SK-N-SH (cell line): ENCODE results near the gene BFSP2. TPM values are rescaled to one million over a fixed set of nuclear protein-coding genes. Genes with fewer than 3 reads are reported as not detected.

Experiments used
- CTCF ChIA-PET: fragments of 300-600, 350-600 bp; formaldehyde crosslinking; extraction: SDS; loops from one replicate; lab custom pipeline; 2021; lab: Yijun Ruan, JAX
- POLR2A ChIA-PET: fragments of 350-600 bp; sonication (Branson Sonifier 250); formaldehyde crosslinking; extraction: SDS; loops from one replicate; lab custom pipeline; 2020; ENCODE audit warnings: antibody characterized with exemption, inconsistent platforms; lab: Yijun Ruan, JAX
- DNase-seq: peaks from one replicate; pipeline ENCODE4 v3.0.0; 2012
- H2AFZ ChIP-seq: fragments of 200-600 bp; sonication (generic); 2 replicates; pipeline ENCODE4 v1.8.1; 2016; ENCODE audit warnings: antibody characterized with exemption, mild to moderate bottlenecking, low read depth
- H3F3A ChIP-seq: fragments of 200-600 bp; sonication (generic); replicated peaks from 2 replicates; pipeline ENCODE3; 2016; ENCODE audit warnings: antibody characterized with exemption, mild to moderate bottlenecking; ENCODE audit not compliant: insufficient read depth
- H3K27ac ChIP-seq, 2 experiments: fragments of 200-500 bp in 1 of 2; fragments of 200-600 bp in 1 of 2; sonication (Bioruptor generic) in 1 of 2; sonication (generic), shearing (Covaris generic) in 1 of 2; 2 replicates each; pipeline versions ENCODE4 v1.5.1 to v1.6.1; 2014 to 2016; ENCODE audit warnings: low read depth in 2 of 2, inconsistent platforms in 1 of 2, low read length in 1 of 2, mild to moderate bottlenecking in 1 of 2, mixed read lengths in 1 of 2
- H3K27me3 ChIP-seq: fragments of 200-600 bp; sonication (generic), shearing (Covaris generic); 2 replicates; pipeline ENCODE4 v1.6.1; 2016; ENCODE audit warnings: mixed run types; ENCODE audit not compliant: insufficient read depth
- H3K36me3 ChIP-seq, 2 experiments: fragments of 200-500 bp in 1 of 2; fragments of 200-600 bp in 1 of 2; sonication (Bioruptor generic) in 1 of 2; sonication (generic) in 1 of 2; replicated peaks in 1 of 2; 2 replicates each; pipeline versions ENCODE3 to v1.5.1; 2014 to 2016; ENCODE audit warnings: low read length in 1 of 2, mild to moderate bottlenecking in 1 of 2; ENCODE audit not compliant: insufficient read depth in 2 of 2, control insufficient read depth in 1 of 2
- H3K4me1 ChIP-seq, 2 experiments: fragments of 200-500 bp in 1 of 2; fragments of 200-600 bp in 1 of 2; sonication (Bioruptor generic) in 1 of 2; sonication (generic), shearing (Covaris generic) in 1 of 2; 2 replicates each; pipeline versions ENCODE4 v1.5.1 to v1.6.1; 2014 to 2016; ENCODE audit warnings: low read depth in 1 of 2, low read length in 1 of 2, mixed run types in 1 of 2; ENCODE audit not compliant: insufficient read depth in 2 of 2, control insufficient read depth in 1 of 2
- H3K4me2 ChIP-seq: fragments of 200-600 bp; sonication (generic), shearing (Covaris generic); 2 replicates; pipeline ENCODE4 v1.6.1; 2017; ENCODE audit warnings: mixed run types
- H3K4me3 ChIP-seq, 2 experiments: fragments of 200-500 bp in 1 of 2; fragments of 200-600 bp in 1 of 2; sonication (Bioruptor generic) in 1 of 2; sonication (generic), shearing (Covaris generic) in 1 of 2; 2 replicates each; pipeline versions ENCODE4 v1.5.1 to v1.8.1; 2014 to 2016; ENCODE audit warnings: low read depth in 2 of 2, inconsistent platforms in 1 of 2, low read length in 1 of 2, mild to moderate bottlenecking in 1 of 2, mixed read lengths in 1 of 2, moderate library complexity in 1 of 2
- H3K79me2 ChIP-seq: fragments of 200-600 bp; sonication (generic); 2 replicates; pipeline ENCODE4 v1.8.1; 2017; ENCODE audit warnings: mild to moderate bottlenecking; ENCODE audit not compliant: insufficient read depth
- H3K9ac ChIP-seq: fragments of 200-600 bp; sonication (generic); 2 replicates; pipeline ENCODE4 v1.6.1; 2017; ENCODE audit warnings: mixed run types
- H3K9me2 ChIP-seq: fragments of 200-600 bp; sonication (generic); 2 replicates; pipeline ENCODE4 v1.6.1; 2017; ENCODE audit warnings: mixed run types
- H3K9me3 ChIP-seq: fragments of 200-600 bp; sonication (generic); 2 replicates; pipeline ENCODE4 v1.6.1; 2017; ENCODE audit warnings: mixed run types, mild to moderate bottlenecking, moderate library complexity
- H4K20me1 ChIP-seq: fragments of 200-600 bp; sonication (generic); 2 replicates; pipeline ENCODE4 v1.6.1; 2017; ENCODE audit warnings: mild to moderate bottlenecking, mixed run types; ENCODE audit not compliant: insufficient read depth
- CTCF ChIP-seq: fragments of 200-600 bp; sonication (generic); IDR thresholded peaks from 2 replicates; pipeline ENCODE4 v1.6.1; 2017; ENCODE audit warnings: antibody characterized with exemption, mild to moderate bottlenecking, moderate library complexity
- EP300 ChIP-seq, 2 experiments: IDR thresholded peaks; 2 replicates each; pipeline versions ENCODE4 v1.4.0 to v1.6.1; 2012; ENCODE audit warnings: borderline replicate concordance in 1 of 2, low read depth in 1 of 2, low read length in 1 of 2
- FOSL2 ChIP-seq: IDR thresholded peaks from 2 replicates; pipeline ENCODE4 v1.4.0; 2012; ENCODE audit warnings: low read depth, mild to moderate bottlenecking, moderate library complexity, borderline replicate concordance
- FOXJ3 ChIP-seq: sonication (generic); formaldehyde crosslinking; IDR thresholded peaks from 2 replicates; pipeline ENCODE4 v1.5.1; 2020; ENCODE audit warnings: mild to moderate bottlenecking, missing genetic modification reagents
- FOXM1 ChIP-seq: IDR thresholded peaks from 2 replicates; pipeline ENCODE4 v1.4.0; 2012; ENCODE audit warnings: low read depth, mild to moderate bottlenecking
- GATA2 ChIP-seq: sonication (generic); formaldehyde crosslinking; IDR thresholded peaks from 2 replicates; pipeline ENCODE4 v1.5.0; 2020; ENCODE audit warnings: mild to moderate bottlenecking, missing genetic modification reagents
- IRF3 ChIP-seq: fragments of 150-350 bp; IDR thresholded peaks from 2 replicates; pipeline ENCODE4 v1.6.1; 2016; ENCODE audit warnings: mild to moderate bottlenecking, low read depth, low read length
- JUND ChIP-seq: IDR thresholded peaks from 2 replicates; pipeline ENCODE4 v1.4.0; 2012
- MEF2A ChIP-seq: IDR thresholded peaks from 2 replicates; pipeline ENCODE4 v1.4.0; 2012; ENCODE audit warnings: low read depth, borderline replicate concordance
- NFIC ChIP-seq: IDR thresholded peaks from 2 replicates; pipeline ENCODE4 v1.4.0; 2012; ENCODE audit warnings: borderline replicate concordance
- NRF1 ChIP-seq: IDR thresholded peaks from 2 replicates; pipeline ENCODE4 v1.6.1; 2012; ENCODE audit warnings: low read depth, mild to moderate bottlenecking, low read length
- REST ChIP-seq: IDR thresholded peaks from 2 replicates; pipeline ENCODE4 v1.6.1; 2012; ENCODE audit warnings: mild to moderate bottlenecking, low read depth, low read length, moderate library complexity
- SMC3 ChIP-seq: IDR thresholded peaks from 2 replicates; pipeline ENCODE4 v1.6.1; 2012; ENCODE audit warnings: low read depth, low read length, improper control_type of control experiment
- TAF1 ChIP-seq: IDR thresholded peaks from 2 replicates; pipeline ENCODE4 v1.6.1; 2012; ENCODE audit warnings: low read depth, mild to moderate bottlenecking, low read length, moderate library complexity, borderline replicate concordance
- TEAD4 ChIP-seq: IDR thresholded peaks from 2 replicates; pipeline ENCODE4 v1.4.0; 2012; ENCODE audit warnings: mild to moderate bottlenecking, borderline replicate concordance; ENCODE audit not compliant: insufficient read depth
- YY1 ChIP-seq: IDR thresholded peaks from 2 replicates; pipeline ENCODE4 v1.4.0; 2012; ENCODE audit warnings: low read depth, mild to moderate bottlenecking
- WGBS: methylation state at CpG from one replicate; pipeline ENCODE4 v1.1.6; 2017; ENCODE audit warnings: low lambda C conversion rate; 5-methylcytosine and 5-hydroxymethylcytosine counted together
- polyA plus RNA-seq, 3 experiments: library from polyadenylated mRNA; depleted of rRNA; stranded (reverse); fragments of >200 nt; gene quantifications; 2 replicates each; pipeline ENCODE4 v1.2.3, GENCODE V29; 2012
- TF ChIP-seq, protein P1 (sequence below): IDR thresholded peaks from 2 replicates; pipeline ENCODE4 v1.4.0; 2012; ENCODE audit warnings: low read depth, borderline replicate concordance

BFSP2 gene
- polyA plus RNA-seq, 1 of the 3 experiments (the other 2 are of a cell fraction), result not detected

DNA sequence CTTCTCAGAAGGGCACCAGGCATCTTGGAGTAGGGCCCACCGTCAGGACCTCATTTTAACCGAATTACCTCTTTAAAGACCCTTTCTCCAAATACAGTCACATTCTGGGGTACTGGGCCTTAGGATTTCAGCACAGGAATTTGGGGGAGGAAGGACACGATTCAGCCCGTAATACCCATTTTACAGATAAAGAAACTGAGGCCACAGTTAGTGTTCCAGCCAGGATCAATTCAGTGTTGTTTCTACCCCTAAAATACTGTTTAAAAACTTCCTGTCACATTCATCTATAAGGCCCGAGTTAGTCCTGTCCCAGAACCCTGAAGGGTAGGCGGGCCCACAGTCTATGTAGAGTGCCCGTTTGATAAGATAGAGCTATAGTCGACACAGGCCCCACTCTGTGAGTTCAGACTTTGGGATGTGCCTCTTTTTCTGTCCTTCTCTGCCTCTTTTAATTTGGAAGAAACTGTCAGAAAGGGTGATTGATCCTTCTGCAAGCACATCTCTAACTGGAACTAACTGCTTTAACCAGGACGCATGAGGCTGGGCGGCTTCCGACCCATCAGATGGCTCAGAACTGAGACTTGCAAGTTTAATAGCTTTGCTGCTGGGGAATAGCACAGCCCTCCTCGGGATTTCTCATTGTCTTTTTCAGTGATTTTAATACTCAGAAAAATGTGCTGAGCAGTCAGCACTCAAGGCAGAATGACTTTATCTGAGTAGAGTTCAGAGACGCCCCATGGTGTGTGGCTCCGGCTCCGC, 19.5 kb downstream of the BFSP2 start:
- TF ChIP-seq NFIC (no peak), TEAD4 (no peak), NRF1 (no peak), FOXJ3 (CRISPR knock-in tag) (no peak), EP300 (IDR thresholded peaks at IDR 0.05; ENCODE audit: borderline replicate concordance in 1 of 2, low read depth in 1 of 2, low read length in 1 of 2) (no peak), CTCF (no peak), FOXM1 (no peak), REST (no peak), TAF1 (no peak), YY1 (no peak), JUND (no peak), MEF2A (no peak), GATA2 (no peak), FOSL2 (no peak), SMC3 (no peak), IRF3 (no peak)
- TF ChIP-seq, protein P1, sequence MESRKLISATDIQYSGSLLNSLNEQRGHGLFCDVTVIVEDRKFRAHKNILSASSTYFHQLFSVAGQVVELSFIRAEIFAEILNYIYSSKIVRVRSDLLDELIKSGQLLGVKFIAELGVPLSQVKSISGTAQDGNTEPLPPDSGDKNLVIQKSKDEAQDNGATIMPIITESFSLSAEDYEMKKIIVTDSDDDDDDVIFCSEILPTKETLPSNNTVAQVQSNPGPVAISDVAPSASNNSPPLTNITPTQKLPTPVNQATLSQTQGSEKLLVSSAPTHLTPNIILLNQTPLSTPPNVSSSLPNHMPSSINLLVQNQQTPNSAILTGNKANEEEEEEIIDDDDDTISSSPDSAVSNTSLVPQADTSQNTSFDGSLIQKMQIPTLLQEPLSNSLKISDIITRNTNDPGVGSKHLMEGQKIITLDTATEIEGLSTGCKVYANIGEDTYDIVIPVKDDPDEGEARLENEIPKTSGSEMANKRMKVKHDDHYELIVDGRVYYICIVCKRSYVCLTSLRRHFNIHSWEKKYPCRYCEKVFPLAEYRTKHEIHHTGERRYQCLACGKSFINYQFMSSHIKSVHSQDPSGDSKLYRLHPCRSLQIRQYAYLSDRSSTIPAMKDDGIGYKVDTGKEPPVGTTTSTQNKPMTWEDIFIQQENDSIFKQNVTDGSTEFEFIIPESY, result no peak
- ChIA-PET CTCF (interaction anchor here (1.0 to 2.4 kb wide), 3 partner anchors 378 to 693 kb away, joined by 3 to 10 read pairs (median 3); no protein-coding TSS in a partner anchor), POLR2A (no interaction called here)
- Histone ChIP-seq H4K20me1 (no peaks in the 10 kb centered on the region), H2AFZ (no peak overlapping the region), H3K9me2 (no peaks in the 10 kb centered on the region), H3K9me3 (no peaks in the 10 kb centered on the region), H3K4me1 (no peaks in the 10 kb centered on the region; a peak in 1 of 4 replicates), H3K27me3 (no peaks in the 10 kb centered on the region), H3K79me2 (no peaks in the 10 kb centered on the region), H3K36me3 (no peaks in the 10 kb centered on the region), H3K9ac (no peak overlapping the region), H3F3A (no peaks in the 10 kb centered on the region), H3K4me3 (no peak overlapping the region), H3K4me2 (no peak overlapping the region), H3K27ac (no peak overlapping the region)
- no peak for DNase-seq
- WGBS, result 82% methylated on average over 15 of the region's 15 CpGs
